Lung (tissue), 13 donors: ENCODE measurements around the gene GTF3A. TPM values are rescaled to one million over a fixed set of nuclear protein-coding genes. Genes with fewer than 3 reads are reported as not detected.

ENCODE experiments used
- ATAC-seq: fragments of 200-7000 bp; cut with Tn5 transposase; one replicate; pipeline ENCODE4 v1.9.1; 2020; ENCODE audit warnings: moderate number of reproducible peaks; ENCODE audit not compliant: insufficient read depth, low FRiP score
- DNase-seq, 3 donors: peaks; one replicate each; pipeline ENCODE4 v3.0.0-alpha.2; 2013 to 2017
- H3K27ac ChIP-seq, 2 donors: one replicate each; pipeline ENCODE4 v1.5.1; 2013; ENCODE audit warnings: mild to moderate bottlenecking in 2 of 2, moderate library complexity in 2 of 2, control low read depth in 1 of 2, inconsistent platforms in 1 of 2, low read depth in 1 of 2, low read length in 1 of 2
- H3K27me3 ChIP-seq, 3 donors: one replicate each; pipeline ENCODE4 v1.5.1; 2013; ENCODE audit warnings: low read length in 2 of 3; ENCODE audit not compliant: control insufficient read depth in 3 of 3, insufficient read depth in 3 of 3
- H3K36me3 ChIP-seq, 4 donors: one replicate each; pipeline ENCODE4 v1.5.1; 2013; ENCODE audit warnings: low read length in 4 of 4, mild to moderate bottlenecking in 1 of 4, moderate library complexity in 1 of 4; ENCODE audit not compliant: control insufficient read depth in 4 of 4, insufficient read depth in 4 of 4
- H3K4me1 ChIP-seq, 5 donors: one replicate each; pipeline ENCODE4 v1.5.1; 2013; ENCODE audit warnings: low read length in 5 of 5, mild to moderate bottlenecking in 2 of 5, moderate library complexity in 1 of 5; ENCODE audit not compliant: control insufficient read depth in 5 of 5, insufficient read depth in 5 of 5
- H3K4me3 ChIP-seq: one replicate; pipeline ENCODE4 v1.5.1; 2013; ENCODE audit warnings: mild to moderate bottlenecking, control low read depth, moderate library complexity
- H3K9ac ChIP-seq, 2 donors: one replicate each; pipeline ENCODE4 v1.5.1; 2013; ENCODE audit warnings: low read length in 2 of 2, control low read depth in 1 of 2; ENCODE audit not compliant: insufficient read depth in 1 of 2
- H3K9me3 ChIP-seq, 4 donors: one replicate each; pipeline ENCODE4 v1.5.1; 2013; ENCODE audit warnings: low read length in 3 of 4, mild to moderate bottlenecking in 1 of 4, moderate library complexity in 1 of 4; ENCODE audit not compliant: control insufficient read depth in 4 of 4, insufficient read depth in 3 of 4
- CTCF ChIP-seq: IDR thresholded peaks from 2 replicates; pipeline ENCODE4 v1.5.1; 2012; ENCODE audit warnings: mild to moderate bottlenecking; ENCODE audit errors: control extremely low read depth, extremely low read depth
- WGBS, 2 donors: extraction: QIAGEN DNeasy Blood & Tissue Kit; methylation state at CpG; one replicate each; pipeline ENCODE4 v1.1.7; 2013; 5-methylcytosine and 5-hydroxymethylcytosine counted together
- polyA plus RNA-seq, 2 donors: library from polyadenylated mRNA; stranded (reverse); fragments of 200-250 nt; gene quantifications; one replicate each; pipeline ENCODE4 v1.2.1, GENCODE V29; 2013
- small RNA-seq: library from RNA; depleted of rRNA; stranded (forward); fragments of <200 nt; gene quantifications from one replicate; pipeline ENCODE3, GENCODE V24; 2014; ENCODE audit warnings: low replicate concordance
- total RNA-seq, 2 donors: library from RNA; depleted of rRNA in 1 of 2; stranded (reverse); fragments of >200 nt in 1 of 2; gene quantifications; one replicate each; pipeline ENCODE4 v1.2.1, GENCODE V29; 2014 to 2021
- donor health status: control.
- donor health status: control.
- donor health status: Bipolar disorder and iron deficiency.
- donor health status: healthy.
- donor health status: DM: yes; HTN: yes; CAD: no.

The GTF3A gene
- total and polyA plus RNA-seq, 4 donors, result 38.2 to 241 (median 111) TPM

- 90 to 94% methylated on average over 11 of the region's 11 CpGs for WGBS, 2 donors
- H3K27ac ChIP-seq, result no peak overlapping the region
Measured at GRCh38 chr13:27483421-27483820, 59.0 kb downstream of the GTF3A start.

More at GRCh38 chr13:27483421-27483820, 59.0 kb downstream of the GTF3A start:
- peaks cover 0 to 4% (median 0%) of the 10 kb centered on the region in 4 donors for H3K9me3 ChIP-seq
- H3K9ac ChIP-seq, result no peak overlapping the region
- ATAC-seq (no peak), DNase-seq (no peak)
- no peak for TF ChIP-seq CTCF
- H3K4me3 ChIP-seq, result no peak overlapping the region
- peaks cover 0 to 2% (median 0%) of the 10 kb centered on the region in 3 donors for H3K27me3 ChIP-seq
- no peaks in the 10 kb centered on the region for H3K36me3 ChIP-seq
- H3K4me1 ChIP-seq, result no peaks in the 10 kb centered on the region

Small RNA genes within 50 kb of the gene (small RNA-seq; reads per million reads assigned to genes)
- gene RNY1P1, result 0.13 reads per million

Other genes with a start within 250 kb of the GTF3A start
- 1,000 to 10,000 TPM in 1 of 2 donors, 100 to 1,000 TPM in 1; 796 to 1,951 TPM for gene RPL21, start 173.1 kb upstream of the GTF3A start, total RNA-seq
- 100 to 1,000 TPM; 875 to 954 TPM for gene RPL21, start 173.1 kb upstream of the GTF3A start, polyA plus RNA-seq
- 10 to 100 TPM; 12.1 to 15.4 TPM for gene RASL11A, start 153.8 kb upstream of the GTF3A start, total RNA-seq
- 10 to 100 TPM; 15.1 to 31.5 TPM for gene RASL11A, start 153.8 kb upstream of the GTF3A start, polyA plus RNA-seq
- 10 to 100 TPM; 26.9 to 45.4 TPM for gene MTIF3, start 25.9 kb downstream of the GTF3A start, total RNA-seq
- gene MTIF3, start 25.9 kb downstream of the GTF3A start, polyA plus RNA-seq, result 10 to 100 TPM; 47.7 to 64.7 TPM
- 10 to 100 TPM; 30.3 to 49.2 TPM for gene LNX2, start 195.9 kb downstream of the GTF3A start, total RNA-seq
- 10 to 100 TPM; 12.6 to 14.3 TPM for gene LNX2, start 195.9 kb downstream of the GTF3A start, polyA plus RNA-seq
- gene POLR1D, start 197.3 kb downstream of the GTF3A start, total RNA-seq, result 100 to 1,000 TPM in 1 of 2 donors, 10 to 100 TPM in 1; 99.5 to 109 TPM
- gene POLR1D, start 197.3 kb downstream of the GTF3A start, polyA plus RNA-seq, result 100 to 1,000 TPM in 1 of 2 donors, 10 to 100 TPM in 1; 93.8 to 132 TPM